Activated naive CD8-positive, alpha-beta T cell treated with anti-CD3 and anti-CD28 coated beads, Interleukin-2, amount 50 U/mL, for 24 hours (primary cell): ENCODE results near the gene CSTPP1.
A peak's percentile ranks its signal among the peaks of the same experiment; 100 is the strongest.

Source experiments
- ATAC-seq: fragments of 150-1000 bp; cut with Tn5 transposase; one replicate; pipeline ENCODE4 v1.10.0; 2021
- DNase-seq: peaks from one replicate; pipeline ENCODE4 v3.0.0; 2021
- H3K27ac Mint-ChIP-seq: one replicate; pipeline ENCODE4 v1.8.0; 2021; ENCODE audit warnings: mild to moderate bottlenecking, mixed read lengths
- H3K27me3 Mint-ChIP-seq: one replicate; pipeline ENCODE4 v1.8.0; 2021; ENCODE audit warnings: mixed read lengths
- H3K36me3 Mint-ChIP-seq: one replicate; pipeline ENCODE4 v1.8.0; 2021; ENCODE audit warnings: low read depth, mixed read lengths
- H3K4me1 Mint-ChIP-seq: one replicate; pipeline ENCODE4 v1.8.0; 2021; ENCODE audit warnings: mixed read lengths
- H3K4me3 Mint-ChIP-seq: one replicate; pipeline ENCODE4 v1.8.0; 2021; ENCODE audit warnings: mild to moderate bottlenecking, moderate library complexity, mixed read lengths
- H3K9me3 Mint-ChIP-seq: one replicate; pipeline ENCODE4 v1.8.0; 2021; ENCODE audit warnings: mixed read lengths

CSTPP1 gene

GRCh38 chr11:47172740-47173336 lies 236.3 kb downstream of the CSTPP1 start:
- no peaks in the 10 kb centered on the region for H3K9me3 Mint-ChIP-seq
- H3K27me3 Mint-ChIP-seq = peaks cover 3% of the 10 kb centered on the region
- H3K4me3 Mint-ChIP-seq = no peak overlapping the region
- peaks cover 37% of the 10 kb centered on the region for H3K4me1 Mint-ChIP-seq
- DNase-seq (no peak), ATAC-seq (no peak)
- H3K27ac Mint-ChIP-seq = no peak overlapping the region
- peaks cover 27% of the 10 kb centered on the region for H3K36me3 Mint-ChIP-seq

- H3K4me3 Mint-ChIP-seq = peak overlapping the region; percentile 96
- H3K27ac Mint-ChIP-seq = peak overlapping the region; percentile 97
- H3K4me1 Mint-ChIP-seq = peaks cover 39% of the 10 kb centered on the region
These were observed 239.3 kb downstream of the CSTPP1 start for GRCh38 chr11:47175746-47176327.

GRCh38 chr11:47176328-47177228 lies 240.0 kb downstream of the CSTPP1 start, which contains the start of gene ARFGAP2:
Gene ARFGAP2 (minus strand): TSS chr11:47176879. CDS start chr11:47176853, 26 bp downstream.
- peak; percentile 97 for DNase-seq
- Mint-ChIP-seq H3K4me3 (peak within 1 kb of the TSS; percentile 96), H3K36me3 (peaks cover 17% of the 10 kb centered on the region), H3K9me3 (no peaks in the 10 kb centered on the region), H3K27me3 (peaks cover 3% of the 10 kb centered on the region), H3K27ac (peak within 1 kb of the TSS; percentile 99), H3K4me1 (peaks cover 39% of the 10 kb centered on the region)
- ATAC-seq = peak; percentile 94

More at GRCh38 chr11:47175746-47176327, 239.3 kb downstream of the CSTPP1 start:
- peaks cover 3% of the 10 kb centered on the region for H3K27me3 Mint-ChIP-seq
- no peaks in the 10 kb centered on the region for H3K9me3 Mint-ChIP-seq
- ATAC-seq (no peak), DNase-seq (no peak)
- peaks cover 21% of the 10 kb centered on the region for H3K36me3 Mint-ChIP-seq

- Mint-ChIP-seq H3K9me3 (no peaks in the 10 kb centered on the region), H3K27ac (peak overlapping the region; percentile 99), H3K36me3 (peaks cover 14% of the 10 kb centered on the region), H3K27me3 (peaks cover 3% of the 10 kb centered on the region), H3K4me3 (peak overlapping the region; percentile 96), H3K4me1 (peaks cover 36% of the 10 kb centered on the region)
- ATAC-seq (peak; percentile 60), DNase-seq (peak; percentile 67)
These were observed 240.8 kb downstream of the CSTPP1 start for GRCh38 chr11:47177229-47177845.

GRCh38 chr11:47177846-47178245 lies 241.3 kb downstream of the CSTPP1 start:
- Mint-ChIP-seq H3K27me3 (peaks cover 3% of the 10 kb centered on the region), H3K4me1 (peaks cover 34% of the 10 kb centered on the region), H3K27ac (peak overlapping the region; percentile 99), H3K4me3 (peak overlapping the region; percentile 96), H3K36me3 (peaks cover 12% of the 10 kb centered on the region), H3K9me3 (no peaks in the 10 kb centered on the region)
- ATAC-seq (no peak), DNase-seq (no peak)

GRCh38 chr11:47178316-47178715 lies 241.8 kb downstream of the CSTPP1 start:
- Mint-ChIP-seq H3K4me3 (no peak overlapping the region), H3K27ac (no peak overlapping the region), H3K27me3 (peaks cover 3% of the 10 kb centered on the region), H3K36me3 (peaks cover 8% of the 10 kb centered on the region), H3K4me1 (peaks cover 31% of the 10 kb centered on the region), H3K9me3 (no peaks in the 10 kb centered on the region)
- DNase-seq = no peak
- no peak for ATAC-seq

GRCh38 chr11:47178737-47179654 lies 242.4 kb downstream of the CSTPP1 start:
- Mint-ChIP-seq H3K4me3 (no peak overlapping the region), H3K9me3 (no peaks in the 10 kb centered on the region), H3K36me3 (peaks cover 8% of the 10 kb centered on the region), H3K27me3 (peaks cover 5% of the 10 kb centered on the region), H3K27ac (peak overlapping the region; percentile 59), H3K4me1 (peaks cover 25% of the 10 kb centered on the region)
- DNase-seq (no peak), ATAC-seq (no peak)

- Mint-ChIP-seq H3K27me3 (peaks cover 9% of the 10 kb centered on the region), H3K4me1 (peaks cover 23% of the 10 kb centered on the region), H3K27ac (no peak overlapping the region), H3K4me3 (no peak overlapping the region), H3K36me3 (peaks cover 10% of the 10 kb centered on the region), H3K9me3 (no peaks in the 10 kb centered on the region)
- DNase-seq (peak; percentile 45), ATAC-seq (no peak)
These were observed 243.1 kb downstream of the CSTPP1 start for GRCh38 chr11:47179655-47179991.

GRCh38 chr11:47180006-47180787 lies 243.6 kb downstream of the CSTPP1 start:
- peaks cover 12% of the 10 kb centered on the region for H3K27me3 Mint-ChIP-seq
- H3K27ac Mint-ChIP-seq = no peak overlapping the region
- no peaks in the 10 kb centered on the region for H3K9me3 Mint-ChIP-seq
- H3K4me3 Mint-ChIP-seq = no peak overlapping the region
- no peak for DNase-seq
- H3K36me3 Mint-ChIP-seq = peaks cover 7% of the 10 kb centered on the region
- ATAC-seq = no peak
- H3K4me1 Mint-ChIP-seq = peaks cover 19% of the 10 kb centered on the region

GRCh38 chr11:47181271-47181670 lies 244.7 kb downstream of the CSTPP1 start:
- DNase-seq (no peak), ATAC-seq (no peak)
- peaks cover 4% of the 10 kb centered on the region for H3K36me3 Mint-ChIP-seq
- no peaks in the 10 kb centered on the region for H3K9me3 Mint-ChIP-seq
- H3K27me3 Mint-ChIP-seq = peaks cover 12% of the 10 kb centered on the region
- peaks cover 10% of the 10 kb centered on the region for H3K4me1 Mint-ChIP-seq
- no peak overlapping the region for H3K4me3 Mint-ChIP-seq
- no peak overlapping the region for H3K27ac Mint-ChIP-seq

- peaks cover 15% of the 10 kb centered on the region for H3K4me1 Mint-ChIP-seq
These were observed 245.8 kb downstream of the CSTPP1 start for GRCh38 chr11:47182380-47182779.

GRCh38 chr11:47183031-47183856 lies 246.7 kb downstream of the CSTPP1 start:
- Mint-ChIP-seq H3K27ac (no peak overlapping the region), H3K4me1 (peaks cover 14% of the 10 kb centered on the region), H3K4me3 (no peak overlapping the region), H3K27me3 (peaks cover 23% of the 10 kb centered on the region), H3K36me3 (peaks cover 1% of the 10 kb centered on the region), H3K9me3 (no peaks in the 10 kb centered on the region)
- DNase-seq (no peak), ATAC-seq (no peak)

More at GRCh38 chr11:47182380-47182779, 245.8 kb downstream of the CSTPP1 start:
- no peak for ATAC-seq
- no peak overlapping the region for H3K27ac Mint-ChIP-seq
- DNase-seq = no peak
- H3K4me3 Mint-ChIP-seq = no peak overlapping the region
- no peaks in the 10 kb centered on the region for H3K9me3 Mint-ChIP-seq
- peaks cover 1% of the 10 kb centered on the region for H3K36me3 Mint-ChIP-seq
- peaks cover 14% of the 10 kb centered on the region for H3K27me3 Mint-ChIP-seq
